Neuronal stem cell (in vitro differentiated cells): ENCODE data around the gene STK38L.

Experiments
- DNase-seq: peaks from one replicate; pipeline ENCODE4 v3.0.0-alpha.2; 2013; ENCODE audit warnings: low spot score
- H2AFZ ChIP-seq: one replicate; pipeline ENCODE4 v1.6.1; 2013; ENCODE audit warnings: mild to moderate bottlenecking, low read length, inconsistent platforms
- H2AK5ac ChIP-seq: 2 replicates; pipeline ENCODE4 v1.6.1; 2013; ENCODE audit warnings: low read depth, mild to moderate bottlenecking, inconsistent platforms, low read length, moderate library complexity, mixed read lengths
- H2BK120ac ChIP-seq: 2 replicates; pipeline ENCODE4 v1.6.1; 2013; ENCODE audit warnings: low read depth, mild to moderate bottlenecking, inconsistent platforms, low read length, moderate library complexity, mixed read lengths
- H2BK12ac ChIP-seq: one replicate; pipeline ENCODE4 v1.6.1; 2013; ENCODE audit warnings: low read length, inconsistent platforms
- H2BK15ac ChIP-seq: 2 replicates; pipeline ENCODE4 v1.6.1; 2013; ENCODE audit warnings: mild to moderate bottlenecking, low read length, inconsistent platforms, mixed read lengths
- H2BK5ac ChIP-seq: one replicate; pipeline ENCODE4 v1.6.1; 2013; ENCODE audit warnings: inconsistent platforms, mild to moderate bottlenecking, low read length, moderate library complexity
- H3K14ac ChIP-seq: one replicate; pipeline ENCODE4 v1.6.1; 2013; ENCODE audit warnings: low read length, inconsistent platforms
- H3K18ac ChIP-seq: 2 replicates; pipeline ENCODE4 v1.6.1; 2013; ENCODE audit warnings: low read length, inconsistent platforms
- H3K23ac ChIP-seq: 2 replicates; pipeline ENCODE4 v1.6.1; 2013; ENCODE audit warnings: low read depth, mild to moderate bottlenecking, mixed read lengths, low read length, inconsistent platforms; ENCODE audit not compliant: poor library complexity
- H3K27ac ChIP-seq: replicated peaks from 3 replicates; pipeline ENCODE4 v1.5.1; 2013; ENCODE audit warnings: low read length, inconsistent platforms
- H3K27me3 ChIP-seq, 3 experiments: 2 replicates each; pipeline ENCODE4 v1.6.1; 2013; ENCODE audit warnings: low read length in 3 of 3, mild to moderate bottlenecking in 2 of 3, inconsistent platforms in 1 of 3, low read depth in 1 of 3, mixed read lengths in 1 of 3, moderate library complexity in 1 of 3; ENCODE audit not compliant: control insufficient read depth in 3 of 3, insufficient read depth in 3 of 3
- H3K36me3 ChIP-seq, 2 donors: replicated peaks in 1 of 2; 2 replicates each; pipeline ENCODE4 v1.6.1; 2013; ENCODE audit warnings: low read length in 2 of 2; ENCODE audit not compliant: control insufficient read depth in 2 of 2, insufficient read depth in 2 of 2
- H3K4ac ChIP-seq: 2 replicates; pipeline ENCODE4 v1.6.1; 2013; ENCODE audit warnings: inconsistent platforms, mild to moderate bottlenecking, low read length, moderate library complexity
- H3K4me1 ChIP-seq, 2 donors: 1 replicate in 1 of 2; 2 replicates in 1 of 2; pipeline ENCODE4 v1.6.1; 2013; ENCODE audit warnings: low read length in 2 of 2, low read depth in 1 of 2; ENCODE audit not compliant: control insufficient read depth in 2 of 2, insufficient read depth in 1 of 2
- H3K4me2 ChIP-seq: one replicate; pipeline ENCODE4 v1.6.1; 2013; ENCODE audit warnings: mild to moderate bottlenecking, low read length, inconsistent platforms; ENCODE audit not compliant: insufficient read depth, poor library complexity, severe bottlenecking
- H3K4me3 ChIP-seq, 2 donors: 2 replicates each; pipeline ENCODE4 v1.5.1; 2013; ENCODE audit warnings: low read length in 2 of 2, mild to moderate bottlenecking in 2 of 2, inconsistent platforms in 1 of 2, moderate library complexity in 1 of 2
- H3K79me1 ChIP-seq: one replicate; pipeline ENCODE4 v1.6.1; 2013; ENCODE audit warnings: low read depth, mild to moderate bottlenecking, inconsistent platforms, low read length, moderate library complexity
- H3K9ac ChIP-seq: one replicate; pipeline ENCODE4 v1.6.1; 2013; ENCODE audit warnings: mild to moderate bottlenecking, low read depth, low read length, inconsistent platforms; ENCODE audit not compliant: poor library complexity
- H3K9me3 ChIP-seq, 2 donors: replicated peaks in 1 of 2; 2 replicates each; pipeline versions ENCODE3 to v1.6.1; 2013; ENCODE audit warnings: low read length in 2 of 2, mild to moderate bottlenecking in 2 of 2, inconsistent platforms in 1 of 2, low read depth in 1 of 2, mixed read lengths in 1 of 2, moderate library complexity in 1 of 2; ENCODE audit not compliant: control insufficient read depth in 2 of 2, insufficient read depth in 1 of 2
- H4K8ac ChIP-seq: one replicate; pipeline ENCODE4 v1.6.1; 2013; ENCODE audit warnings: low read depth, mild to moderate bottlenecking, inconsistent platforms, low read length, moderate library complexity
- H4K91ac ChIP-seq: one replicate; pipeline ENCODE4 v1.6.1; 2013; ENCODE audit warnings: low read length, low read depth, mild to moderate bottlenecking, inconsistent platforms; ENCODE audit not compliant: poor library complexity
- WGBS, 2 donors: extraction: QIAGEN DNeasy Blood & Tissue Kit; methylation state at CpG; one replicate each; pipeline ENCODE4 v1.1.7; 2013; ENCODE audit warnings: missing lambda C conversion rate in 2 of 2, mixed read lengths in 1 of 2; ENCODE audit not compliant: insufficient read length in 2 of 2, insufficient replicate concordance in 1 of 2; ENCODE audit errors: extremely low coverage in 2 of 2; 5-methylcytosine and 5-hydroxymethylcytosine counted together

STK38L gene

DNA sequence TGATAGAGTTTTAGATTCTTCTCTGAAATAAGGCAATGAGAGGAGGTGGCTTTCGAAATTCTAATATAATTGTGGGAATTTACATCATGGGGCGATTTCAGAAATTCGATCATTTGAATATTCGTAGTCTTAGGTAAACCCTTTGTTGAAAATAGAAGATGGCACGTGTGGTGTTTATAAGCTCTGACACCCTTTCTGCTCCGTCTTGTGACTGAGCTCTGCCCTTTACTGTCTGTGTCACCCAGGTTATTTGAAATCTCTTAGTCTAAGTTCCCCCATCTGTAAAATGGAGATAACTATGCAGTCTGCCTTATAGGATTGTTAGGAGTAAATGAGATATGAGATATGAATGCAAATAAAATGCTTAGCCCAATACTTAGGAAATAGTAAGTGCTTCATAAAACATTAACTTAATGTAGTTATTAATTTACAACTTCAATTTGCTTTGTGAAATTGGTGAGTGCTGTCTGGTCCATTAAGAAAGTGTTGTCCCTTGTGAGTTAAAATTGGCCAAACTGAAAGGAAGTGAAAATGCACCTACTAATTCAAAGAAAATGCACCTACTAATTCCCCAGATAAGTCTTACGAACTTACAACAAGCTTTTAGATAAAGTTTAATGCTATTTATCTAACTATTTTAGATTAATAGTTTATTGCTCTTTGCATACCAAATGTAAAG, 90.1 kb downstream of the STK38L start:
- Histone ChIP-seq H3K14ac (no peak overlapping the region), H3K27me3 (peaks cover 0 to 21% (median 0%) of the 10 kb centered on the region in 3 experiments), H3K4me3 (peak overlapping the region in 1 of 2 donors; percentile 70), H3K4me2 (no peak overlapping the region), H3K4me1 (peaks cover 7 to 16% of the 10 kb centered on the region in 2 donors), H3K9ac (no peak overlapping the region), H2BK15ac (no peak overlapping the region), H2BK5ac (no peak overlapping the region), H2BK120ac (no peak overlapping the region), H3K9me3 (peaks cover 0 to 2% of the 10 kb centered on the region in 2 donors), H3K4ac (no peak overlapping the region), H3K79me1 (no peaks in the 10 kb centered on the region), H2AK5ac (no peak overlapping the region), H3K36me3 (no peaks in the 10 kb centered on the region), H4K91ac (no peak overlapping the region), H2AFZ (peak overlapping the region; percentile 92), H3K23ac (no peak overlapping the region), H3K18ac (no peak overlapping the region), H3K27ac (no peak overlapping the region), H4K8ac (no peak overlapping the region), H2BK12ac (no peak overlapping the region)
- no peak for DNase-seq
- WGBS, 2 donors: no CpG with 5 or more reads among the region's 7 CpGs

DNA sequence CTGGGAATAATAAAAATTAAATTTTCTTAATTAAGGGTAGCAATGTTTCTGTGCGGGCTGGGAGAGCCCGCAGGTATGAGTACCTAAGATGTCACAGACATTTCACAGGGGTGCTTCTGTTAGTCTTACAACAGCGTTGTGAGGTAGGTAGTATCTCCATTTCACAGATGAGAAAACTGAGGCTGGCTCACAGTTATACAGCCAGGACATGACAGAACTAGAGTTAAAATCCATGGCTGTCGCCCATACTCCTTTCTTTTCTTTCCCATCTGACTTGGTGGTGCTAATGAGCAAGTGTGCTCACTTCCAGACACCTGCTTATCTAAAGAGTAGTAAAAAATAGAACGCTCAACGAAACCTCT, 90.6 kb downstream of the STK38L start:
- H2AFZ ChIP-seq: no peak overlapping the region
- no peak overlapping the region for H3K4ac ChIP-seq
- no peaks in the 10 kb centered on the region for H3K36me3 ChIP-seq
- H3K9ac ChIP-seq: no peak overlapping the region
- H3K23ac ChIP-seq: no peak overlapping the region
- no peak overlapping the region for H3K4me3 ChIP-seq
- no peak overlapping the region for H2BK120ac ChIP-seq
- H2BK5ac ChIP-seq: no peak overlapping the region
- H3K18ac ChIP-seq: no peak overlapping the region
- H4K8ac ChIP-seq: no peak overlapping the region
- WGBS, 2 donors: no CpG with 5 or more reads among the region's 6 CpGs
- H3K4me1 ChIP-seq: peaks cover 7 to 16% of the 10 kb centered on the region in 2 donors
- H3K27ac ChIP-seq: no peak overlapping the region
- H3K79me1 ChIP-seq: no peaks in the 10 kb centered on the region
- H3K4me2 ChIP-seq: no peak overlapping the region
- no peak overlapping the region for H2BK15ac ChIP-seq
- H2BK12ac ChIP-seq: no peak overlapping the region
- no peak overlapping the region for H2AK5ac ChIP-seq
- H3K14ac ChIP-seq: no peak overlapping the region
- peaks cover 0 to 2% of the 10 kb centered on the region in 2 donors for H3K9me3 ChIP-seq
- DNase-seq: no peak
- H3K27me3 ChIP-seq: peaks cover 0 to 21% (median 0%) of the 10 kb centered on the region in 3 experiments
- no peak overlapping the region for H4K91ac ChIP-seq

DNA sequence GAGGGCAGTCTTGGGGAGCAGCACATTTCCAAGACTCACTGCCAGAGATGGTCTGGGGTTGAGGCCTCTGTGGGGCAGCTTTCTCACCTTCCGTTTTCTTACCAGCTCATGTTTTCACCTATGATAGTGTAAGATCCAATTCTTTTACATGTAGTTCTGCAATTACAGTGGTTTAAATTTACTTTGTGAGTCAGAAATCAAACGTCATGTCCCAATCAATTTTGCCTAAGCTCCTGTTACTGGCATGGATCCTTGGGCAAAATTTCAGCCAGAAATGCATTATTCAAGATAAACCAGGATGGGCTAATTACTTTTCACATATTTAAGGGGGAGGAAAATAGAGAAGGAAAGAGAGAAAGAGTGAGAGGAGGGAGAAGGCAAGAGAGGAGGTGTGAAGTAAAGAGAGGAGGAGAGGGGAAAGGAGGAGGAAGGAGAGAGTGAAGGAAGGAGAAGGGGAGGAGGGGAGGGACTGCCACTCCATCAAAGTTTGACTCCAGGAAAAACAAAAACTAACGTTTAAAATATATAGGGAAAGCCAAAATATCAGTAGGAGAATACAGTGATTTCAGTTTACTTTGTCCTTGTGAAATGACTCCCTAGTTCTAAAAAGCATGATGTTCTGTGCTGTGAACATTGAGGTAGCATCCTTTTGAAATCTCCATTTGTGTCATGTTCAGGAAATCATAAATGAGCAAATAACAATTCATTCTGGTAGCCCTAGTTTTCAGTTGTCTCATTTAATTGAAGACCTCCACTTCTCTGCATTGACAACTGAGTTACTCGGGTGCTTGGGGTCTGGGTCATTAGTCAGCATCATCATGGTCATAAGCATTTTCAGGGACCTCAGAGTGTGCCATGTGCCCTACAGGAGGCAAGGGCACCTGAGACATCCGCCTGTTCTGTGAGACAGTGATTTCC, 91.5 kb downstream of the STK38L start:
- Histone ChIP-seq H4K91ac (no peak overlapping the region), H3K14ac (no peak overlapping the region), H2AK5ac (no peak overlapping the region), H3K4me3 (no peak overlapping the region), H2BK15ac (no peak overlapping the region), H2BK120ac (no peak overlapping the region), H2AFZ (no peak overlapping the region), H3K4me1 (peaks cover 7 to 16% of the 10 kb centered on the region in 2 donors), H2BK12ac (no peak overlapping the region), H3K27me3 (peaks cover 0 to 21% (median 0%) of the 10 kb centered on the region in 3 experiments), H3K9ac (no peak overlapping the region), H4K8ac (no peak overlapping the region), H3K36me3 (no peaks in the 10 kb centered on the region), H3K4ac (no peak overlapping the region), H3K79me1 (no peaks in the 10 kb centered on the region), H2BK5ac (no peak overlapping the region), H3K23ac (no peak overlapping the region), H3K4me2 (no peak overlapping the region), H3K18ac (no peak overlapping the region), H3K9me3 (peaks cover 2% of the 10 kb centered on the region in 2 donors), H3K27ac (no peak overlapping the region)
- DNase-seq: no peak
- no CpG with 5 or more reads among the region's 5 CpGs for whole genome bisulfite sequencing, 2 donors

DNA sequence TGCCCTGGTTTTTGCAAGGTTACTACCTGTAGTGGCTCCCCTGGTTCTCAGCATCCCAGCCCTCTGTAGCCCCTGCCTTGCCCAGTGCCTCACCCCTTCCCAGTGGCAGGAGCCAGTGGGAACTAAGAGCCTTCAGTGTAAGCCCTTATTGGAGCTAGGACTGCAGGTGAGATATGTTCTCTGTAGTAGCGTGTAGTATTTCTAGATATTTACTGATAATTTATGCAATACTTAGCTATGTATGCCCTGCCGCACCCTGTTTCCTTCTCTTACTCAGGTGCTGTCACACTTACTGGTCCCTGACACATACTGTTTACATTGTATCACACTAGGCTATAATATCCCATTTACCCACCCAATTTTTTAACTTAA, 92.2 kb downstream of the STK38L start:
- no peak overlapping the region for H3K18ac ChIP-seq
- H3K23ac ChIP-seq: no peak overlapping the region
- no peak overlapping the region for H3K9ac ChIP-seq
- peaks cover 7 to 10% of the 10 kb centered on the region in 2 donors for H3K4me1 ChIP-seq
- H2BK5ac ChIP-seq: no peak overlapping the region
- DNase-seq: no peak
- H3K4me2 ChIP-seq: no peak overlapping the region
- H3K27ac ChIP-seq: no peak overlapping the region
- no peak overlapping the region for H2BK12ac ChIP-seq
- no CpG with 5 or more reads among the region's 2 CpGs for WGBS, 2 donors
- no peak overlapping the region for H3K4ac ChIP-seq
- H3K4me3 ChIP-seq: no peak overlapping the region
- H4K91ac ChIP-seq: no peak overlapping the region
- no peak overlapping the region for H2AFZ ChIP-seq
- no peak overlapping the region for H4K8ac ChIP-seq
- no peak overlapping the region for H3K14ac ChIP-seq
- H2BK15ac ChIP-seq: no peak overlapping the region
- no peak overlapping the region for H2BK120ac ChIP-seq
- no peak overlapping the region for H2AK5ac ChIP-seq
- H3K27me3 ChIP-seq: peaks cover 0 to 21% (median 0%) of the 10 kb centered on the region in 3 experiments
- H3K9me3 ChIP-seq: peaks cover 2 to 7% of the 10 kb centered on the region in 2 donors
- no peaks in the 10 kb centered on the region for H3K79me1 ChIP-seq
- H3K36me3 ChIP-seq: no peaks in the 10 kb centered on the region
